Transverse colon (tissue), 4 donors: Measurements from ENCODE around the gene SLC29A1.

Source experiments
- POLR2A ChIP-seq: fragments of 450-650 bp; IDR thresholded peaks from one replicate; pipeline ENCODE4 v1.6.1; 2016; ENCODE audit warnings: antibody characterized with exemption, mild to moderate bottlenecking, moderate library complexity
- POLR2AphosphoS5 ChIP-seq, 3 donors: sonication (generic); formaldehyde crosslinking; IDR thresholded peaks; one replicate each; pipeline ENCODE4 v1.6.1; 2016; ENCODE audit warnings: antibody characterized with exemption in 3 of 3
- TF ChIP-seq, protein P1 (sequence below), 5 experiments: fragments of 200-600 bp in 3 of 5; fragments of 450-650 bp in 2 of 5; sonication (generic) in 3 of 5; IDR thresholded peaks; 1 replicate in 2 of 5; 2 replicates in 3 of 5; pipeline ENCODE4 v1.5.1; 2016 to 2017; ENCODE audit warnings: antibody characterized with exemption in 5 of 5, inconsistent platforms in 3 of 5, mild to moderate bottlenecking in 2 of 5, moderate library complexity in 1 of 5

DNA sequence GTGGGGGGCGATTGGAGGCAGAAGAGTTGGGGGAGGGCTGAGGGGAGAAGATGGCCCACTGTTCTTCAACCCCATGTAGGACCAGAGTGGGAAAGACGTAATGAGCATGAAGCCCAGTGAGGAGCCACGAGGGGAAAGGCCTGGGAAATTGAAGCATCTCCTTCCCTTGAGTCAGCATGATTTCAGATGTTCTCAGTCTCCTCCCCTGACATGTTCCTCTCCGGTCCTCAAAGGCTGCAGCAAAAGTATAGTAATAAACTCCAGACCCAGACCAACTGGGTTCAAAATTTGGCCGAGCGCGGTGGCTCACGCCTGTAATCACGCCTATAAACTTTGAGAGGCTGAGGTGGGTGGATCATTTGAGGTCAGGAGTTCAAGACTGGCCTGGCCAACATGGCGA is 43.9 kb downstream of the SLC29A1 start:
- TF ChIP-seq POLR2A: no peak
- TF ChIP-seq, protein P1, sequence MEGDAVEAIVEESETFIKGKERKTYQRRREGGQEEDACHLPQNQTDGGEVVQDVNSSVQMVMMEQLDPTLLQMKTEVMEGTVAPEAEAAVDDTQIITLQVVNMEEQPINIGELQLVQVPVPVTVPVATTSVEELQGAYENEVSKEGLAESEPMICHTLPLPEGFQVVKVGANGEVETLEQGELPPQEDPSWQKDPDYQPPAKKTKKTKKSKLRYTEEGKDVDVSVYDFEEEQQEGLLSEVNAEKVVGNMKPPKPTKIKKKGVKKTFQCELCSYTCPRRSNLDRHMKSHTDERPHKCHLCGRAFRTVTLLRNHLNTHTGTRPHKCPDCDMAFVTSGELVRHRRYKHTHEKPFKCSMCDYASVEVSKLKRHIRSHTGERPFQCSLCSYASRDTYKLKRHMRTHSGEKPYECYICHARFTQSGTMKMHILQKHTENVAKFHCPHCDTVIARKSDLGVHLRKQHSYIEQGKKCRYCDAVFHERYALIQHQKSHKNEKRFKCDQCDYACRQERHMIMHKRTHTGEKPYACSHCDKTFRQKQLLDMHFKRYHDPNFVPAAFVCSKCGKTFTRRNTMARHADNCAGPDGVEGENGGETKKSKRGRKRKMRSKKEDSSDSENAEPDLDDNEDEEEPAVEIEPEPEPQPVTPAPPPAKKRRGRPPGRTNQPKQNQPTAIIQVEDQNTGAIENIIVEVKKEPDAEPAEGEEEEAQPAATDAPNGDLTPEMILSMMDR (IDR thresholded peaks at IDR 0.05): no peak
- TF ChIP-seq POLR2AphosphoS5 (IDR thresholded peaks at IDR 0.05): no peak
